Body of pancreas (tissue), 4 donors: ENCODE measurements around the gene SPP1.

Experiments used
- CTCF ChIP-seq, 7 experiments: fragments of 450-650 bp in 4 of 7; fragments of 200-600 bp in 3 of 7; sonication (generic) in 3 of 7; IDR thresholded peaks; one replicate each; pipeline ENCODE4 v1.5.1; 2016 to 2019; ENCODE audit warnings: antibody characterized with exemption in 7 of 7
- POLR2A ChIP-seq, 3 donors: fragments of 450-650 bp; IDR thresholded peaks; one replicate each; pipeline ENCODE4 v1.6.1; 2016; ENCODE audit warnings: antibody characterized with exemption in 3 of 3, mild to moderate bottlenecking in 2 of 3

DNA sequence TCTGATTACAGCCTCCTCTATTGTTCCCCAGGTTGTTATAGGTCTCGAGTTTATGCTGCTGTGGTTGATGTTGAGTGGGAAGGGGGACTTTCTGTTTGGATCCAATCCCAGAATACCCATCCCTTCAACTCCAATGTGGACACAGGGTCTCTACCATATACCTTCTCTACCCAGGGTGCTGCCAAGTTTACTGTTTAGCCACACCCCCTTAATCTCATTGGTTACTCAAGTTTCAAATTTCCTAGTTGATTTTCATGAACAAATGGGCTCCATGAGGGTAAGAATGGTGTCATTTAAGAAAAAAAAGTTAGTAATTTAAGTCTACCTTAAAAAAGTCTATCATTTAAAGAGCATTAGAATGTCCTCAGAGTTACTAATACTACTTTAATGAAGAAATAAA is 3.6 kb upstream of the SPP1 start:
- no peak for TF ChIP-seq CTCF (IDR thresholded peaks at IDR 0.05)
- TF ChIP-seq POLR2A (IDR thresholded peaks at IDR 0.05): no peak
